Measurements from ENCODE around the gene TRPM5.

DNA sequence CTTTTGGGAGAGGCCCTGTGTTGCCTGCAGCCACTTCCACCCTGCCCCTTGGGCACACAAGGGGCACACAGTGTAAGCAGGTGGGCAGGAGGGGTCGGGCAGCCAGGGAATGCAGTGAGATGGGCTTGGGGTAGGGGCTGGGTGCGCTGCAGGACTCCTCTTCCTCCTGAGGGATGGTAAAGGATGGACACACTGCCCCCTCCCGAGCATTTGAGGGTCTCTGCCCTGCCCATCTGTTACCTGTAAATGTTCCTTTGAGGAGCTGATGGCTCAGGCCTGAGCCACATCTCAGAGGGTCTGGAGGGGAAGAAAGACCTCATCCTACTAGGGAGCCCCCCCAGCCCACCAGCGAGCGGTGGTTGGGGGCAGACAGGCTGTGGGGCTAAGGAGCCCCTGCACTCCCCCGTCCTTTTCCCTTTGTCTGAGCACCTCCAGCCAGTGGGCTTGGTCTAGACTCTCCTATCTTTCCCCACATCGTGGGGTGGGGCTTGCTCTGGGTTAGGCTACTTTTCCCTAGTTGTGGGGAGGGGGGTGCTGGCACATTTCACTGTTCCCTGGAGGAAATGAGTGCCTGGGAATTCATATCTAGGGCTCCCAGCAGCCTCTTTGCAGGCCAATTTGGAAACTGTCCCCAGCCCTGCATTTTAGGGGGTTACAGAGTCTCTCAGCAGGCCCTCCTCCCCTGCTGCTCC is 45.5 kb downstream of the TRPM5 start:
- TF ChIP-seq POLR2A (IDR thresholded peaks at IDR 0.05) (no peak), EP300 (IDR thresholded peaks at IDR 0.05) (no peak)
- TF ChIP-seq, protein P1, sequence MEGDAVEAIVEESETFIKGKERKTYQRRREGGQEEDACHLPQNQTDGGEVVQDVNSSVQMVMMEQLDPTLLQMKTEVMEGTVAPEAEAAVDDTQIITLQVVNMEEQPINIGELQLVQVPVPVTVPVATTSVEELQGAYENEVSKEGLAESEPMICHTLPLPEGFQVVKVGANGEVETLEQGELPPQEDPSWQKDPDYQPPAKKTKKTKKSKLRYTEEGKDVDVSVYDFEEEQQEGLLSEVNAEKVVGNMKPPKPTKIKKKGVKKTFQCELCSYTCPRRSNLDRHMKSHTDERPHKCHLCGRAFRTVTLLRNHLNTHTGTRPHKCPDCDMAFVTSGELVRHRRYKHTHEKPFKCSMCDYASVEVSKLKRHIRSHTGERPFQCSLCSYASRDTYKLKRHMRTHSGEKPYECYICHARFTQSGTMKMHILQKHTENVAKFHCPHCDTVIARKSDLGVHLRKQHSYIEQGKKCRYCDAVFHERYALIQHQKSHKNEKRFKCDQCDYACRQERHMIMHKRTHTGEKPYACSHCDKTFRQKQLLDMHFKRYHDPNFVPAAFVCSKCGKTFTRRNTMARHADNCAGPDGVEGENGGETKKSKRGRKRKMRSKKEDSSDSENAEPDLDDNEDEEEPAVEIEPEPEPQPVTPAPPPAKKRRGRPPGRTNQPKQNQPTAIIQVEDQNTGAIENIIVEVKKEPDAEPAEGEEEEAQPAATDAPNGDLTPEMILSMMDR (IDR thresholded peaks at IDR 0.05): no peak

All from stomach (tissue), 4 donors.